GM21515 (cell line): Measurements from ENCODE around the gene ZNF559.

Experiments used
- ATAC-seq: cut with Tn5 transposase; IDR thresholded peaks from one replicate; pipeline ENCODE4 v1.9.1; 2021; ENCODE audit not compliant: unreplicated experiment

The ZNF559 gene

GRCh38 chr19:9352505-9352904 lies 28.5 kb downstream of the ZNF559 start:
- ATAC-seq: no peak

- no peak for ATAC-seq
Measured at GRCh38 chr19:9353011-9353410, 29.0 kb downstream of the ZNF559 start.

- no peak for ATAC-seq
Measured at GRCh38 chr19:9354651-9355050, 30.7 kb downstream of the ZNF559 start.

- ATAC-seq: no peak
Measured at GRCh38 chr19:9362905-9363304, 38.9 kb downstream of the ZNF559 start, which contains the start of gene ZNF177. TSS of gene ZNF177 (plus strand) at chr19:9363013. CDS start at chr19:9378312, 15,299 bp downstream.

- ATAC-seq: no peak
Measured at GRCh38 chr19:9370738-9371619, 47.0 kb downstream of the ZNF559 start.

GRCh38 chr19:9381361-9381785 lies 57.4 kb downstream of the ZNF559 start:
- ATAC-seq: no peak
